IPS-NIHi11 (cell line): ENCODE results near the gene RPLP1.
A peak's percentile ranks its signal among the peaks of the same experiment; 100 is the strongest.
"Not testable (repeated sequence)": the region's sequence is repeated elsewhere in the genome, so short reads cannot be mapped to it uniquely, and the experiment has no call there.

Experiments used
- DNase-seq: peaks from one replicate; pipeline ENCODE4 v3.0.0; 2012; ENCODE audit warnings: mixed read lengths, low spot score

The RPLP1 gene

DNA sequence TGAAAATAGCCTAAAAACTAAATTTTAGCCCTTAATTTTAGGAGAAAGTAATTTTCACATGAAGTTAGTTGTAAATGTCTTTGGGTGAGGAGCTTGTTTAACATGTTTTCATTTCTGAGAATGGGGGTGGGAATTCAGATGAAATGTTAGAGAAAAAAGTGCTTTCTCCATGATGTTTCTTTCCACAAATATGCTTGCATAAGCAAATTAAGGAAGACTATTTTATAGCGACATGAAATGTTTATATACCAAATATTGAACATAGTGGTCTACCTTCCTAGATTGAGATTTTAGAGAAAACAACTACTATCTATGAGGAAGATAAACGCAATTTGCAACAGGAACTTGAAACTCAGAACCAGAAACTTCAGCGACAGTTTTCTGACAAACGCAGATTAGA lies 13.0 kb upstream of the RPLP1 start:
- DNase-seq, result no peak

DNA sequence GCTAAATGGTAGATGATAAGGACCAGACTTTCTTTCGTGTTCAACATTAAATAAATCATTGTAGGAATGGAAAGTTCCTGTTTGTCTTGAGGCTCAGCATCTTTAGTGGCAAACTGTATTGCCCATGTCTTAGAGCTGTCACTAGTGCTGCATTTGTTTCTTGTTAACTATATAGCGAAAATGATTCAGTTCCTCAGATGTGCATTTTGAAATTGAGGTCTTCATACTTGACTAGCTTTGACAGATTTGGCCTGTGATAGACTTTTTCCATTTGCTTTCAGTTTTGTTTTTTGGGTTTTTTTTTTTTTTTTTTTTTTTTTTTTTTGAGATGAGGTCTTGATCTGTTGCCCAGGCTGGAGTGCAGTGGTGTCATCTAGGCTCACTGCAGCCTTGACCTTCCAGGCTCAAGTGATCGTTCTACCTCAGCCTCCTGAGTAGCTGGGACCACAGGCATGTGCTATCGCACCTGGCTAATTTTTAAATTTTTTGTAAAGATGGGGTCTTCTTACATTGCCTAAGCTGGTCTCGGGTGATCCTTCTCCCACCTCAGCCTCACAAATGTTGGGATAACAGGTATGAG lies 9.5 kb upstream of the RPLP1 start:
- DNase-seq, result no peak

DNA sequence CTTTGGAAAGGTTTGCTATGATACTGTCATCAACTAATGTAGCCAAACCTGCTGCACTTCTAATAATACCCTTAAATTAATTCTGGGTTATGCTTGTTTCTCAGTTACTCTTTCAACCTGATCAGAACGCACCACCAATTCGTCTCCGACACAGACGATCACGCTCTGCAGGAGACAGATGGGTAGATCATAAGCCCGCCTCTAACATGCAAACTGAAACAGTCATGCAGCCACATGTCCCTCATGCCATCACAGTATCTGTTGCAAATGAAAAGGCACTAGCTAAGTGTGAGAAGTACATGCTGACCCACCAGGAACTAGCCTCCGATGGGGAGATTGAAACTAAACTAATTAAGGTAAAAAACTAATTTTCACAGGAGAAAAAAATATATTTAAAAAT lies 7.9 kb upstream of the RPLP1 start:
- no peak for DNase-seq

GRCh38 chr15:69446953-69447352 lies 5.7 kb upstream of the RPLP1 start:
- DNase-seq, result no peak

DNA sequence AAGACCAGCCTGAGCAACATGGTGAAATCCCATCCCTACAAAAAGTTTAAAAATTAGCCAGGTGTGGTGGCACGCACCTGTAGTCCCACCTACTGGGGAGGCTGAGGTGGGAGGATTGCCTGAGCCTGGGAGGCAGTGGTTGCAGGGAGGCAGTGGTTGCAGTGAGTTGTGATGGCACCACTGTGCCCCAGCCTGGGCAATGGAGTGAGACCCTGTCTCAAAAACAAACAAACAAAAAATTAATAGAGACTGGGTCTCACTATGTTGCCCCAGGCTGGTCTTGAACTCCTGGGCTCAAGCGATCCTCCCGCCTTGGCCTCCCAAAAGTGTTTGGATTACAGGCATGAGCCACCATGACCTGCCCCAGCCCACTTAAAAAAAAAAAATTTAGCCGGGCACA lies 2.4 kb upstream of the RPLP1 start:
- DNase-seq, result not testable (repeated sequence)

GRCh38 chr15:69450968-69451695 lies 1.5 kb upstream of the RPLP1 start:
- DNase-seq, result no peak

GRCh38 chr15:69451951-69452691 lies 497 bp upstream of the RPLP1 start:
- DNase-seq, result no peak

- DNase-seq, result no peak
Observed at GRCh38 chr15:69454953-69455352, 2.3 kb downstream of the RPLP1 start.

GRCh38 chr15:69456208-69457166 lies 3.9 kb downstream of the RPLP1 start:
- no peak for DNase-seq

- no peak for DNase-seq
Observed at GRCh38 chr15:69457304-69458280, 5.0 kb downstream of the RPLP1 start.

DNA sequence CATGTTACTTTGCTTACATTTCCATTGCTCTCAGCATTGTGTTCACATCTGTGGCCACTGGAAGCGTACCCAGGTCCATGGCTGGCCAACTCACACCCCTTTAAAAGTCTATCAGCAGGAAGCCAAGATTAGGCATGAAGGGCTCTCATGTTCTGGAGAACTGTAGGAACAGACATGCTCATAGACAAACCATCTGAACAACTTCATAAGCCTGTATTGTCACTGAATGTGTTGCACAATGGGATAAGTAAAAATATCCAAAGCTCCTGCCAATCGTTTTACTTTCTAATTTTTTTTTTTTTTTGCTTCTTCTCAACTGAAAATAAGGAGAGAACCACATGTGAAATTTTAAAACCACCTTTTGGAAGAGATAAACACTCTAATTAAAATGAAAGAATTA lies 6.4 kb downstream of the RPLP1 start:
- no peak for DNase-seq

DNA sequence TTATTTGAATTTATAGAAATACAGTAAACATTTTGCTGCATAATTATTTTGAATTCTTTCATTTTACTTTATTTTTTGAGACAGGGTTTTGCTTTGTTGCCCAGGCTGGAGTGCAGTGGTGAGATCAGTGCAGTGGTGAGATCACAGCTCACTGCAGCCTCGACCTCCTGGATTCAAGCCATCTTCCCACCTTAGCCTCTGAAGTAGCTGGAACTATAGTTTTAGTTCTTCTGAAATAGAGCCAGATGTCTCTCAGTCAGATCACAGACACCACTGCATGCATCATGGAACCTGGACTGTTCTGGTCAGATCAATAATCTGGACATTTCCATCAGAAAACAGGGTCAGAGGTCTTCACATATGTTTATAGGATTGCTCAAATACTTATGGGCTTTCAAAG lies 7.9 kb downstream of the RPLP1 start:
- no peak for DNase-seq

GRCh38 chr15:69462030-69462492 lies 9.4 kb downstream of the RPLP1 start:
- no peak for DNase-seq

DNA sequence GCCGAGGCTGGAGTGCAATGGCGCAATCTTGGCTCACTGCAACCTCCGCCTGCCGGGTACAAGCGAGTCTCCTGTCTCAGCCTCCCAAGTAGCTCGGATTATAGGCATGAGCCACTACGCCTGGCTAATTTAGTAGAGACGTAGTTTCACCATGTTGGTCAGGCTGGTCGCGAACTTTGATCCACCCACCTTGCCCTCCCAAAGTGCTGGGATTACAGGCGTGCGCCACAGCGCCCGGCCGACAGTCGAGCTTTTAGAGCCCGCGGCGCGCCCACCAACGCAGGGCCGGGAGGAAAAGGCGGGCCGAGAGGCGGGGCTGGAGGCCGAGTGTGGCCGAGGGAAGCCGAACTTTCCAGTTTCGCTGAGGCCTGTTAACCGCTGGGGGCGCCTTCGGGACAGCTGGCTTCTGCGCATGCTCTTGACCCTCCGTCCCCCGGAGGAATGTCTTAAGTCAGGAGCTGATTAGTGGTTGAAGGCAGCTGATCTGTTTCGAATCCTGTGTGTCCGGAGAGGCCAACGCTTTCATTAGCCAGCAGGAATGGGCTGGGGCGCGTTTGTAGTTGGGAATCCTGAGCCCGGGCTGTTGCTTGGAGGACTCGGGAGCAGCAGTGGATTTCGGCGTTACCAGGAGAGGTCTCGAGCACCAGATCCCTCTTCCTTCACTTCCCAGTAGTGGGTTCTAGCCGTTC lies 10.0 kb downstream of the RPLP1 start:
- peak; percentile 94 for DNase-seq

DNA sequence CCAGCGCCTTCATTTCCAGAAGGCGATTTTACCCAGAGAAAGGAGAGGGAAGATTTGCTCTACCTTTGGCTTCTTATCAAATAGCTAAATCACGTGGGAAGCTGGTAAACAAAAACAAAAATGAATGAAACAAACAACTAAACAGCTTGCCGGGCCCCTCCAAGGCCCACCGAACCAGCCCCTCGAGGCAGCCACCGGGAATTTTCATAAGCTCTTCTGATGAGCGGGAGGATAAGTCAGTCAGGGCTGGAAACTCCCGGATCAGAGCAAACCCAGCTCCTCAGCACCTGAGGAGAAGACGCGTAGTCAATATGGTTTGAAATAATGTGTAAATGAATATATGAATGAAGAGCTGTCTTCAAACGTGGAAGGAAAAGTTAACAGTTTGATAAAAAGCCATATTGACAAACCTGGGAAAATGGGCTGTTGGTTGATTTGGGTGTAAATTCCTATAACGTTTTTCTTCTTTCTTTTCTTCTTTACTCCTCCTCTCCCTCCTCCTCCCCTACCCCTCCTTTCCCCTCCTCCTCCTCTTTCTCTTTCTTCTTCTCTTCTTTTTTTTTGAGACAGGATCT lies 10.7 kb downstream of the RPLP1 start:
- no peak for DNase-seq

DNA sequence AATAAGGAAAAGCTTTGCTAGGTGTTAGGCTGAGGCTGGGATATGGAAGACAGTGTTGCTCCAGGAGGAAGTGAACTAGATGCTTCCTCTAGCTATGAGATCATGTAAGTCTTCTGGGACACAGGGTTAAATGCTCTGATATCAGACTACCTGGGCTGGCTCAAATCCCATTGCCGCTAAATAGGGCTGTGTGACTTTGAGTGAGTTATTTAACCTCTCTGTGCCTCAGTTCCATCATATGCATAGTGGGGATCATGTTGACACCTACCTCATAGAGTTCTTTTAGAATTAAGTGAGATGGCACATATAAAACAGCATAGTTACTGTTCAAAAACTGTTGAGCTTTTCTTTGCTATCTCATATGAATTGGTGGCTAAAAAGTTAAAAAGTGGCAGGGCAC lies 12.6 kb downstream of the RPLP1 start:
- no peak for DNase-seq

DNA sequence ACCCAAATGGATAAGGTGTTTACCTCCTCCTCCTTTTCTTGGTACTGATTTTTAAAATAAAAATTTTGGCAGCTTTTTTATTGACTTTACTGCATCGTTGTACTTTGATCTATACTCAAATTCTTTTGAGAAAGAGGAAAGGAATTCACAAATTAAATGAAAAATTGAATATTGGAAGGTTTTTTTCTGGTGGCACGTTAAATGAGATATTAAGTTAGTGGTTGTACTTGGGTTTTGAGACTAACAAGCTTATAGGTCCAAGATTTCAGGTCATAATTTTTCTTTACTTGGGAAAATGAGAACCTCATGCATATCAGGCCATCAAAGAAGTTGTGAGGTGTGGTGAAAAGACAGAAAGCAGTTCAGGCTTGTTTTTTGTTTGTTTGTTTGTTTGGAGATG lies 14.1 kb downstream of the RPLP1 start:
- no peak for DNase-seq

DNA sequence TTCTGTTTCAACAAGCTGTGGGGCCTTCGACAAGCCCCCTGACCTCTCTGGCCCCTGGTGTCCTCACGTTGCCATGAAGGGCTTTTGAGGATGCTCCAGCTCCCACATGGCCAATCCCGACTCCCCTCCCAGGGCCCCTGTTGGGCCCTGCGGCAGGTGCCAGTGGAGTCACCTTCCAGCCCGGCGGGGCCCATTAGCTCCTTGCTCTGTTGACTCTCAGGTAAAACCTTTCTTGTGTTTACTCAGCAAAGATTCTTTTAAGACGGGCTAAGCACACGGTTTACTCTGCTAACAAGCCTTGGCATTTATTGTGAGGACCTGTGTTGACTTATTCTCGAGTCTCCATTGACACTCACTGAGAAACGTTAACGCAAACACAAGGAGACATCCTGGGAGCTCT lies 15.0 kb downstream of the RPLP1 start:
- DNase-seq, result no peak

- no peak for DNase-seq
Observed at GRCh38 chr15:69468241-69469121, 15.9 kb downstream of the RPLP1 start.
